Right ventricle myocardium superior (tissue), 1 donor: ENCODE results near the gene ICAM4. TPM values are rescaled to one million over a fixed set of nuclear protein-coding genes. Genes with fewer than 3 reads are reported as not detected.
"Not testable (repeated sequence)": the region's sequence is repeated elsewhere in the genome, so short reads cannot be mapped to it uniquely, and the experiment has no call there.

Source experiments
- ATAC-seq: fragments of 200-7000 bp; cut with Tn5 transposase; one replicate; pipeline ENCODE4 v1.9.1; 2020; ENCODE audit warnings: mild to moderate bottlenecking; ENCODE audit not compliant: poor library complexity
- DNase-seq: peaks from one replicate; pipeline ENCODE4 v3.0.0-alpha.2; 2020
- intact Hi-C: fragments of 100-400 bp; cut with DNase I; formaldehyde crosslinking; loops from one replicate; pipeline ENCODE4 v1.11.2; 2022
- total RNA-seq: library from RNA; stranded (reverse); fragmentation: NEBNext Ultra II Directional; extraction: Animal tissue kit (Norgen Biotek cat#: 25700); gene quantifications from one replicate; pipeline ENCODE4 v1.2.1, GENCODE V29; 2021
- donor health status: DM: no; HTN: yes; CAD: no; lungs with severe emphysema.

Gene ICAM4
- total RNA-seq, 1 donor from 2014 or later = 0.46 TPM

DNA sequence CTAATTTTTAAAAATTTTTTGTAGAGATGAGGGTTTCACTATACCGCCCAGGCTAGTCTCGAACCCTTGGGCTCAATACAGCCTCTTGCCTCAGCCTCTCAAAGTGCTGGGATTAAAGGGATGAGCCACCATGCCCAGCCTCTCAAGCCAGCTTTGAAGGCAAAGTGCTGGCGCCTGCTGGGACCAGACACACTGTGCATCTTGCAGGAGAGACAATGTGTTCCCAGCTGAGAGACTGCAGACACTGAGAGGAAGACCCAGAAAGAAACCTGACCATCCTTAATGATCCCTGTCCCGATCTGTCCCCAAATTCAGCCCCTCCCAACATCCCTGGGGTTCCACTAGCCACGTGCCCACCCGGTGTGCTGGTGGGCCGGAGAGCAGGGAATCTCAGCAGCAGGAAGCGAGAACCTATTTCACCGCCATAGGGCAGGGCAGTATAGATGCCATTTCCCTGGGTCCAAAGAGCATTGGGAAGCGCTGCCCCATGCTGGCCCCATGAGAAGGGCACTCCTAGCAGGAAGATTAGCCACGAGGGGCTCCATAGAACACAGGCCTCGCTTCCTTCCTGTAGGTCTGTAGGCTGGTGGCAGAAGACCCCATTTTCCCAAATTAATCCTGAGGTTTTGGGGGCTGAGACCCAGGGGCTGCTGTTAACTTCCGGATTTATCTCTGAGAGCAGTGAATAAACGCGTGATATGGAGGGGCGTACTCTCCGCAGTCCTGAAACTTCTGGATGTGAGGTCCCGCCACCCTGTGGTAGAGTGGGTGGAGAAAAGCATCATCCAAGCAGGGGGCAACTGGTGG, 45.6 kb downstream of the ICAM4 start:
- intact Hi-C loops = no loop called here
- no peak for DNase-seq

DNA sequence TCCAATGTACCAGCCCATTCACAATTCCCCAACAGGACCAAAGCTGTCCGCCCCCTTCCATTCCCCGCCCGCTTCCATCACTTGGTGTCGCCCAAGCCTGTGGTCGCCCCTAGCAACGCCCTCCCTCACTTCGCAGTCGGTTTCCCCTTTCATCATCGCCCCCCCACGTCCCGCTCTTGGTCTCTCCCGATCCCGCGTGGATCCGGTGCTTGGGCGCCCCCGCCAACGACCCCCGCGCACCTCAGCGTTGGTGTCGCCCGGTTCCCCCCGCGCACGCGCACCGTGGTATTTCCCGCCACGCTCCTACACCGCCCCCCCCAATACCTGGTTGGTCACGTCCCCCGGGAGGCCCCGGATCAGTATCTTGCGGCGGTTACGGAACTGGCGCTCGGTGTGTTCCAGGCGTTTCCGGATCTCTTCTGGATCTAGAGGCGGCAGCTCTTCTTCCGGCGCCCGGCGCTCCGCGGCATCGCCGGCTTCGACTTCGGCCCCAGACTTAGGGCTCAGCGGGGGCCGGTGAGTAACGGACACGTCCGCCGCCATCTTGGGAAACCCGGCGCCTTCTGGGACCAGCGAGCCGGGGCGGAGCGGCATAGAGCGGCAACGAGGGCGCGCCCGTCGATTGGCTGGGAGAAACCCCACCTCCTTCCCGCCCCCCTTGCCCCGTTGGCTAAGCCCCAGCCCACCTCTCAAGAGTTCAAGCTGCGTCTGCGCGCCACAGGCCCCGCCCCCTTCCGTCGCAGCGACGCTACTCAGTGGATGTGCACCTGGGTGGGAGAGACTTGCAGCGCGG, 46.4 kb downstream of the ICAM4 start, which contains the start of gene RAVER1:
Gene RAVER1 (minus strand): TSS at position 565 of the 793 bp plus-strand sequence. CDS start 22 bp downstream, at position 543.
- intact Hi-C loops = no loop called here
- peak; percentile 99 for DNase-seq
- ATAC-seq = peak; percentile 94

More for the DNA sequence above, 45.6 kb downstream of the ICAM4 start:
- no peak for ATAC-seq

- ATAC-seq (peak; percentile 0), DNase-seq (no peak)
- intact Hi-C loops = no loop called here
Measured at GRCh38 chr19:10333758-10334587, 47.2 kb downstream of the ICAM4 start.

DNA sequence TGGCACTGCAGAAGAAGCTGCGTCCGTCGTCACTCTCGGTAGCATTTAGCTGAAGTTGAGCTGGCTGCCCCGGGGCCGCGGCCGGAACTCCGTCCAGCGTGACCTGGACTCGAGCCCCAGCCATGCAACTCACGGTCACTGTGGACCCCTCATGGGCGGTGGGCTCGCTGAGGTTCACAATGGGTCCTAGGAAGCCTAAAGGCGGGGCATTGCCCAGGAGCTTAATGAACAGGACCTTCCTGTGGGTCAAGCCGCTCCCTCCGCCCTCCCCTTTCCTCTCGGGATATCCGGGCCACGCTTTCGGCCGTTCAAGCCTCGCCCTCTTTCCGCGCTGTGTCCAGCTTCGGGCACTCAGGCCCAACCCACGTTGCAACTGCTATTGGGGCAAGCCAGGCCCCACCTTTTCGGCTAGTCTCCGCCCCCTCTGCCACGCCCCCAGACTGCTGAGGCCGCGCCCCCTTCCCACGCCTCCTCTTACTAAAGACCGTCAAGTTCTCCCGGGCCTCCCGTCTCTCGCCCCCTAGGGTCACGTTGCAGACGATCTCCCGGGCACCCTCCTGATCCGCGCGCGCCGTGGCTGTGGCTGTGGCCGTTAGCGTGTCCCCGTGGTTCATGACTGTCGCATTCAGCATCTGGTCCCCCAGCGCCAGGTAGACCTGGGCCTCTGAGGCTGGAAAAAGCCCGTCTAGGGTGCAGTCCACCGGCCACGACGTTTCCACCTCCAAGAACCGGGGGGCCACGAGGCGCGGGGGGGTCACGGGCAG, 48.0 kb downstream of the ICAM4 start:
- DNase-seq (peak; percentile 96), ATAC-seq (peak; percentile 87)
- intact Hi-C loops = no loop called here

DNA sequence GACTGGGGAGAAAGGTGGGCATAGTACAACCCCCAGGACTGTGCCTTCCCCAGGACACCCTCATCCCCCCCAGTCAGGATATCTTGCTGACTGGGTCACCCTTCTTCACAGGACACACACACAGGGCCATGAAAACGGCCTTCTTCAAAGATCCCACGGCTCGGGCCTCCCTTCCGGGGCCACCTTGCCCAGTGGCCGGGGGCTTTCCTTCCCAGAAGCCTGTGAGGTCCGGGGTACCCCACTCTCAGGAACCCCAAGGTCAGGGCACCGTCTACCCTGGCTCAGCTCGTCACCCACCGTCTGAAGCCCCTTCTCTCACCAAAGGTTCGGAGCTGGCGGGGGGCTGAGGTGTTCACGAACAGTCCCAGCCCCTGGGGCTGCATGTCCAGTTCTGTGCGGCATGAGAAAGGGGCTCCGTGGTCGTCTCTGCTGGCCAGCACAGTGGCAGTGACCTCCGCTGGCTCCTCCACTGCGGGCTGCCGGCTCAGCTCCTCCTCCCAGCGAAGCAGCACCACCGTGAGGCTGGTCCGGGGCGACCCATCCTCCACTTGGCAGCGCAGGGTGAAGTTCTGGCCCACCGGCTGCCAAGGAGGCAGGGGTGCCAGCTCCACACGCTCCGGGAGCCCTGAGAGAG, 48.7 kb downstream of the ICAM4 start:
- DNase-seq = peak; percentile 57
- intact Hi-C loops = no loop called here

DNA sequence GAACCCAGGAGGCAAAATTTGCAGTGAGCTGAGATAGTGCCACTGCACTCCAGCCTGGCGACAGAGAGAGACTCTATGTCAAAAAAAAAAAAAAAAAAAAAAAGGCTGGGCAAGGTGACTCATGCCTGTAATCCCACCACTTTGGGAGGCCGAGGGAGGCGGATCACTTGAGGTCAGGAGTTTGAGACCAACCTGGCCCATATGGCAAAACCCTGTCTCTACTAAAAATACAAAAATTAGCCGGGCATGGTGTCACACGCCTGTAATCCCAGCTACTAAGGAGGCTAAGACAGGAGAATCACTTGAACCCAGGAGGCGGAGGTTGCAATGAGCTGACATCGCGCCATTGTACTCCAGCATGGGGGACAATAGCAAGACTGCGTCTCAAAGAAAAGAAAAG, 50.0 kb downstream of the ICAM4 start:
- DNase-seq, ATAC-seq, intact Hi-C loops: not testable (repeated sequence)

More for the DNA sequence above, 48.7 kb downstream of the ICAM4 start:
- no peak for ATAC-seq

Other genes starting within 250 kb of the ICAM4 start
- 8.5 TPM for gene SHFL, start 200.6 kb upstream of the ICAM4 start, total RNA-seq
- not detected for gene ANGPTL6, start 184.3 kb upstream of the ICAM4 start, total RNA-seq
- gene PPAN, start 180.6 kb upstream of the ICAM4 start, total RNA-seq = 20.0 TPM
- 4.9 TPM for gene P2RY11, start 175.3 kb upstream of the ICAM4 start, total RNA-seq
- gene EIF3G, start 167.1 kb upstream of the ICAM4 start, total RNA-seq = 153 TPM
- gene DNMT1, start 92.0 kb upstream of the ICAM4 start, total RNA-seq = 22.7 TPM
- 5.9 TPM for gene S1PR2, start 55.6 kb upstream of the ICAM4 start, total RNA-seq
- 72.4 TPM for gene MRPL4, start 34.7 kb upstream of the ICAM4 start, total RNA-seq
- 6.4 TPM for gene ICAM1, start 15.8 kb upstream of the ICAM4 start, total RNA-seq
- gene ICAM5, start 3.0 kb downstream of the ICAM4 start, total RNA-seq = 0.11 TPM
- gene ZGLP1, start 22.9 kb downstream of the ICAM4 start, total RNA-seq = 0.91 TPM
- gene FDX2, start 29.1 kb downstream of the ICAM4 start, total RNA-seq = 19.8 TPM
- gene RAVER1, start 46.6 kb downstream of the ICAM4 start, total RNA-seq = 9.9 TPM
- 31.0 TPM for gene ICAM3, start 52.7 kb downstream of the ICAM4 start, total RNA-seq
- 60.3 TPM for gene TYK2, start 93.6 kb downstream of the ICAM4 start, total RNA-seq
- gene CDC37, start 116.6 kb downstream of the ICAM4 start, total RNA-seq = 146 TPM
- gene PDE4A, start 133.6 kb downstream of the ICAM4 start, total RNA-seq = 36.8 TPM
- 78.3 TPM for gene KEAP1, start 216.4 kb downstream of the ICAM4 start, total RNA-seq
- 0.13 TPM for gene S1PR5, start 230.5 kb downstream of the ICAM4 start, total RNA-seq